K562 (cell line): ENCODE data around the gene ART1. TPM values are rescaled to one million over a fixed set of nuclear protein-coding genes. Genes with fewer than 3 reads are reported as not detected.
A peak's percentile ranks its signal among the peaks of the same experiment; 100 is the strongest.

Experiments
- CHD2 ChIP-seq: IDR thresholded peaks from 2 replicates; pipeline ENCODE4 v1.6.1; 2011; ENCODE audit warnings: low read depth, low read length
- E2F8 ChIP-seq: fragments of 450-650 bp; IDR thresholded peaks from 2 replicates; pipeline ENCODE4 v1.7.1; 2018; ENCODE audit warnings: mild to moderate bottlenecking, low read depth; ENCODE audit not compliant: partially characterized antibody
- EP400 ChIP-seq: fragments of 450-650 bp; IDR thresholded peaks from 2 replicates; pipeline ENCODE4 v1.6.1; 2017; ENCODE audit warnings: antibody characterized with exemption, mild to moderate bottlenecking, moderate library complexity
- HNRNPK ChIP-seq: fragments of 200-400 bp; formaldehyde crosslinking; IDR thresholded peaks from one replicate; pipeline ENCODE4 v1.6.1; 2018; ENCODE audit warnings: mild to moderate bottlenecking, low read depth, low read length; ENCODE audit not compliant: poor library complexity, severe bottlenecking
- JUND ChIP-seq, 2 experiments: IDR thresholded peaks; 2 replicates in 1 of 2; 3 replicates in 1 of 2; pipeline ENCODE4 v1.6.1; 2011; ENCODE audit warnings: borderline replicate concordance in 2 of 2, low read depth in 2 of 2, low read length in 2 of 2, improper control_type of control experiment in 1 of 2, missing biosample characterization in 1 of 2, missing genetic modification characterization in 1 of 2, missing genetic modification reagents in 1 of 2
- KAT2B ChIP-seq: IDR thresholded peaks from one replicate; pipeline ENCODE4 v1.6.1; 2012; ENCODE audit warnings: low read depth, mild to moderate bottlenecking, control low read depth, inconsistent platforms, low read length, moderate library complexity
- MAFG ChIP-seq: fragments of 450-650 bp; conservative IDR thresholded peaks from 2 replicates; pipeline ENCODE4 v1.6.1; 2016; ENCODE audit warnings: missing genetic modification characterization, missing compliant biosample characterization
- NCOA2 ChIP-seq, 2 experiments: fragments of 450-650 bp; IDR thresholded peaks; 2 replicates each; pipeline ENCODE4 v1.6.1; 2018; ENCODE audit warnings: mild to moderate bottlenecking in 2 of 2, moderate library complexity in 1 of 2; ENCODE audit not compliant: partially characterized antibody in 2 of 2
- NFIC ChIP-seq: fragments of 450-650 bp; IDR thresholded peaks from 2 replicates; pipeline ENCODE4 v1.6.1; 2017; ENCODE audit warnings: mild to moderate bottlenecking, inconsistent platforms
- POLR2AphosphoS2 ChIP-seq: IDR thresholded peaks from 2 replicates; pipeline ENCODE4 v1.6.1; 2012; ENCODE audit warnings: low read length, improper control_type of control experiment
- TCF7 ChIP-seq: sonication (generic); IDR thresholded peaks from 2 replicates; pipeline ENCODE4 v1.6.1; 2016; ENCODE audit warnings: antibody characterized with exemption, borderline replicate concordance
- TCFL5 ChIP-seq: fragments of 250-450 bp; sonication (Bioruptor Pico); conservative IDR thresholded peaks from 2 replicates; pipeline ENCODE4 v1.6.1; 2021; ENCODE audit warnings: mild to moderate bottlenecking, moderate library complexity, matching md5 sums
- TEAD1 ChIP-seq, 2 experiments: fragments of 450-650 bp in 1 of 2; sonication (generic) in 1 of 2; formaldehyde crosslinking; IDR thresholded peaks; 2 replicates each; pipeline versions ENCODE4 v1.4.0 to v1.8.0; 2020 to 2022; ENCODE audit warnings: mild to moderate bottlenecking in 2 of 2, missing genetic modification reagents in 1 of 2
- USF1 ChIP-seq: sonication (generic); formaldehyde crosslinking; IDR thresholded peaks from 2 replicates; pipeline ENCODE4 v1.9.0; 2022; ENCODE audit warnings: mild to moderate bottlenecking, missing genetic modification reagents
- ZC3H4 ChIP-seq: sonication (generic); formaldehyde crosslinking; IDR thresholded peaks from 2 replicates; pipeline ENCODE4 v1.9.0; 2021; ENCODE audit warnings: missing genetic modification reagents, borderline replicate concordance
- ZNF146 ChIP-seq: IDR thresholded peaks from one replicate; pipeline ENCODE4 v1.6.1; 2018; ENCODE audit warnings: missing compliant biosample characterization; ENCODE audit not compliant: unreplicated experiment
- ZNF197 ChIP-seq: fragments of 200-800 bp; sonication (Bioruptor generic); IDR thresholded peaks from 2 replicates; pipeline ENCODE4 v1.6.1; 2016; ENCODE audit warnings: low read depth, missing genetic modification characterization, missing compliant biosample characterization
- ZNF384 ChIP-seq: IDR thresholded peaks from 2 replicates; pipeline ENCODE4 v1.6.1; 2012; ENCODE audit warnings: low read depth, low read length, improper control_type of control experiment
- ZNF592 ChIP-seq: fragments of 450-650 bp; IDR thresholded peaks from 2 replicates; pipeline ENCODE4 v1.6.1; 2017; ENCODE audit warnings: antibody characterized with exemption, mild to moderate bottlenecking
- ZNF780A ChIP-seq: fragments of 250-450 bp; sonication (Bioruptor Pico); IDR thresholded peaks from 2 replicates; pipeline ENCODE4 v1.5.0; 2021; ENCODE audit warnings: mild to moderate bottlenecking
- polyA plus RNA-seq, 8 experiments: library from polyadenylated mRNA; depleted of rRNA in 4 of 8; stranded (reverse) in 5 of 8; unstranded in 3 of 8; fragments of >200 nt; fragmentation: Nextera tagmentation in 2 of 8; fragmentation: Illumina TruSeq in 1 of 8; extraction: Ambion mirVana in 2 of 8; extraction: Trizol in 1 of 8; gene quantifications; 2 replicates each; pipeline versions ENCODE4 v1.2.1 to v1.2.3, GENCODE V29; 2011 to 2014; ENCODE audit warnings: inconsistent platforms in 1 of 8, missing spikeins in 1 of 8
- total RNA-seq, 7 experiments: library from RNA; depleted of rRNA in 6 of 7; stranded (reverse); fragments of >200 nt in 6 of 7; fragmentation: Illumina TruSeq in 2 of 7; extraction: Trizol in 2 of 7; gene quantifications; 2 replicates each; pipeline versions ENCODE4 v1.2.1 to v1.2.3, GENCODE V29; 2011 to 2021; ENCODE audit warnings: low replicate concordance in 1 of 7

The ART1 gene
- total and polyA plus RNA-seq, 9 of the 15 experiments (the other 6 are each of a cell fraction or from before 2014, with no cell fraction given), result not detected

GRCh38 chr11:3642071-3642951 is 2.6 kb upstream of the ART1 start (continued):
- TF ChIP-seq JUND (IDR thresholded peaks at IDR 0.05; ENCODE audit: borderline replicate concordance, low read depth, low read length) (no peak), JUND (tag; IDR thresholded peaks at IDR 0.05; ENCODE audit: borderline replicate concordance, low read depth, low read length) (peak; percentile 30; the same call in 1 of the 3 replicates), HNRNPK (no peak), POLR2AphosphoS2 (no peak), NFIC (peak; percentile 34), TEAD1 (CRISPR knock-in tag; IDR thresholded peaks at IDR 0.05) (peak in 1 of 2 experiments; percentile 87; a peak in 2 of 4 replicates), ZNF146 (CRISPR knock-in tag) (no peak), ZNF197 (CRISPR knock-in tag) (no peak), E2F8 (no peak), KAT2B (no peak), EP400 (peak; percentile 77; the same call in 1 of the 2 replicates), ZNF384 (no peak), TCF7 (no peak), NCOA2 (IDR thresholded peaks at IDR 0.05; ENCODE audit: partially characterized antibody in 2 of 2) (no peak), TCFL5 (no peak), ZNF592 (no peak), MAFG (tag) (no peak), CHD2 (no peak), ZC3H4 (no peak), USF1 (peak; percentile 85), ZNF780A (CRISPR knock-in tag) (no peak)
